Measurements from ENCODE around the gene BCAR3.

GRCh38 chr1:93573940-93574469 lies 107.6 kb downstream of the BCAR3 start:
- TF ChIP-seq CTCF (IDR thresholded peaks at IDR 0.05) (no peak), ZFX (IDR thresholded peaks at IDR 0.05; ENCODE audit: borderline replicate concordance) (no peak)

All from 22Rv1 (cell line).